Esophagus muscularis mucosa (tissue), 3 donors: ENCODE results near the gene OGG1.

ENCODE experiments used
- POLR2A ChIP-seq: fragments of 450-650 bp; IDR thresholded peaks from one replicate; pipeline ENCODE4 v1.6.1; 2017; ENCODE audit warnings: antibody characterized with exemption, moderate library complexity, mild to moderate bottlenecking, low read depth
- POLR2AphosphoS5 ChIP-seq, 2 donors: sonication (generic); formaldehyde crosslinking; IDR thresholded peaks; one replicate each; pipeline ENCODE4 v1.6.1; 2017; ENCODE audit warnings: antibody characterized with exemption in 2 of 2
- TF ChIP-seq, protein P1 (sequence below), 3 experiments: fragments of 200-600 bp in 2 of 3; fragments of 450-650 bp in 1 of 3; sonication (generic) in 2 of 3; IDR thresholded peaks; one replicate each; pipeline ENCODE4 v1.5.1; 2017 to 2019; ENCODE audit warnings: antibody characterized with exemption in 3 of 3, mild to moderate bottlenecking in 2 of 3, moderate library complexity in 1 of 3

DNA sequence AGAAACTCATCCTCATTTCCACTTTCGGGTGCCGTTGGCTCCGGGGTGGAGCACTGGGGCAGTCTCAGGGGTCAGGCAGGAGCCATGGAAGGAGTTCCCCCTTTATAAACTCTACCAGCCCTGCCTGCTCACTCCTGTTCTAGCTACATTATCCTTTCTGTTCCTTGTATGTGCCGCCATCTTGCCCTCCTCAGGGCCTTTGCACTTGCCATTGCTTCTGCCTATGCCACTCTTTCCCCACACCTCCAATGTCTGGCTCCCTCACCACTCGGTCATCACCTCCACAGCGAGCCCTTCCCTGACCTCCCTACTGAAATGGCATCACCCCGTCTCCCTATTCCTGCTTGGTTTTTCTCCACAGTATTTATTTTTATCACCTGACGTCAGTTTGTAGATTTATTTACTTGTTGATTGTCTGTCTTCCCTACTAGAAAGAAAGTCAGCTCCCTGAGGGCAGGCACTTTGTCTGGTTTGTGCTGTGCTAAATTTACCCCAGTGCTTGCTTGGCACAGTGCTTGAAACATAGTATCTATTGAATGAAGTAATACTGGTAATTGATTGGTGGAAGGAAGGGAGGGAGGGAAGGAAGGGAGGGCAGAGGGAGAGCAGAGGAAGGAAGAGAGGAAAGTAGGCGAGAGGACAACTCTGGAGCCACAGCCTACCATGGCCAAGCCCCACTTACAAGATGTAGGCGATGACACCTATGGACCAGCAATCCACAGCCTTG is 11.2 kb downstream of the OGG1 start:
- TF ChIP-seq, protein P1, sequence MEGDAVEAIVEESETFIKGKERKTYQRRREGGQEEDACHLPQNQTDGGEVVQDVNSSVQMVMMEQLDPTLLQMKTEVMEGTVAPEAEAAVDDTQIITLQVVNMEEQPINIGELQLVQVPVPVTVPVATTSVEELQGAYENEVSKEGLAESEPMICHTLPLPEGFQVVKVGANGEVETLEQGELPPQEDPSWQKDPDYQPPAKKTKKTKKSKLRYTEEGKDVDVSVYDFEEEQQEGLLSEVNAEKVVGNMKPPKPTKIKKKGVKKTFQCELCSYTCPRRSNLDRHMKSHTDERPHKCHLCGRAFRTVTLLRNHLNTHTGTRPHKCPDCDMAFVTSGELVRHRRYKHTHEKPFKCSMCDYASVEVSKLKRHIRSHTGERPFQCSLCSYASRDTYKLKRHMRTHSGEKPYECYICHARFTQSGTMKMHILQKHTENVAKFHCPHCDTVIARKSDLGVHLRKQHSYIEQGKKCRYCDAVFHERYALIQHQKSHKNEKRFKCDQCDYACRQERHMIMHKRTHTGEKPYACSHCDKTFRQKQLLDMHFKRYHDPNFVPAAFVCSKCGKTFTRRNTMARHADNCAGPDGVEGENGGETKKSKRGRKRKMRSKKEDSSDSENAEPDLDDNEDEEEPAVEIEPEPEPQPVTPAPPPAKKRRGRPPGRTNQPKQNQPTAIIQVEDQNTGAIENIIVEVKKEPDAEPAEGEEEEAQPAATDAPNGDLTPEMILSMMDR (IDR thresholded peaks at IDR 0.05): no peak
- no peak for TF ChIP-seq POLR2A
- no peak for TF ChIP-seq POLR2AphosphoS5 (IDR thresholded peaks at IDR 0.05)
